Myocyte (in vitro differentiated cells): ENCODE data around the gene CLEC10A. TPM values are rescaled to one million over a fixed set of nuclear protein-coding genes. Genes with fewer than 3 reads are reported as not detected.

Experiments used
- DNase-seq: peaks from one replicate; pipeline ENCODE4 v3.0.0-alpha.2; 2012; ENCODE audit warnings: low read depth
- total RNA-seq: library from RNA; depleted of rRNA; stranded (reverse); fragments of >200 nt; gene quantifications from 2 replicates; pipeline ENCODE4 v1.2.3, GENCODE V29; 2014

CLEC10A gene
- total RNA-seq, 1 donor from 2014 or later: not detected

DNA sequence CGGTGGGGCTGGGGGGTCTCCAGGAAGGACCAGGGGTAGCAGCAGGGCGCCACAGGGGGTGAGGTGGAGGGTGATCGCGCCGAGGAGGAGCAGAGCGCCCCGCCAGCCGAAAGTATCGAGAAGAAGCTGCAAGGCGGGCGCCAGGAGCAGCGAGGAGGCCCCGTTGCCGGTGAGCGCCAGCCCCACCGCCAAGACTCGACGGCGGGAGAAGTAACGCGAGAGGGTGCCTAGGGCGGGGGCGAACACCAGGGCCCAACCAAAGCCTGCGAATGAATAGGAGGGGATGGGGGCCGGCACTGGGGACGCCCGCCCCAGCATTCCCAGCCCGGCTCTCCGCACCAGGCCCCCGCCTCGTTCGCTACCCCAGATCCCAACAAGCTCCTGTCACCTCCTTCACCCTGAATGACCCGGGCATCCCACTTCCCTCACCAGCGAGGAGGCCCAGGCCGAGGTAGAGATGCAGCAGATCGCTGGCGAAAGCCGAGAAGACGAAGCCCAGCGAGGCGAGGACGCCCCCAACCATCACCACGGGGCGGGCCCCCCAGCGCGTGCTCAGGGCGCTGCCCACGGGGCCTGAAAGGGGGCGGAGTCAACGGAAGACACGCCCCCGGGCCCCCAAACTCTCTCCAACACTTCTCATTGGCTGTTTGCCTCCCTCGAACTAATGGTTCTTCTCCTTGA, 37.4 kb downstream of the CLEC10A start:
- DNase-seq: no peak

DNA sequence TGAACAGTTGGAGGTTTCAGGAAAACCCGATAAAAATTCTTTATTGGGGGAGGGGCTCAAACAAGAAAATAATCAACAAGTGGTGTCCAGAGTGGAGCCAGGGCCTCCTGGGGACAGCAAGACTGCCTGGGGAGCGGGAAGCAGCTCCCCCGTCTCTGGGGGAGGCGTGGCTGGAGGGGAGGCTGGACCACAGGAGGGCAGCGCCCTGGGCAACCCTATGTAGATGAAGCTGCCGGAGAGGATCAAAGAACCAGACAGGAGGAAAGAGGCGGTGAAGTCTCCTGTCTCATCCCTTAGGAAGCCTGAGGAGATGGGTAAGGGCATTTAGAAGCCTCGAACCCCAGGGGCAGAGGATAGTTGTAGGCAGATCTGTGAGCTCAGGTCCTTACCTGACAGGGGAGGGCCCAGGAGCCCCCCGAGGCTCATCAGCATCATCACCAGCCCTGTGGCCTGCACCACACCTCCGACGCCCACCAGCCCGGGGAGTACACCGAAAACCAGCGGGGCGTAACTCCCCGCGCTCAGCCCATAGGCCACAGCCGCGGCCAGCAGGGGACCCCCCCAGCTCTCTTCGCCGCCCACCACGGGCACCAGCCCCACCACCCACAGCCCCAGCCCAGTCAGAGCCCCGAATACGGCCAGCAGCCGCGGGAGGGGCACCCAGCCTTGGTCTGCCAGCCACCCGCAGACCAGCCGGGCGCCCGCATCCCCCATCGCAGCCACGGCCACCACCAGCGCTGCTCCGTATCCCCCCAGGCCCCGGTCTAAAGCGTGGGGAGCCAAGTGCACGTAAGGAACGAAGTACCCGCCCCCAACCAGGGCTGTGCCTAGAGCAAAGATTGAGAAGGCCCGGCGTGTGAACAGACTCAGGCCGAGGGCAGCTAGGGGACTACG, 38.2 kb downstream of the CLEC10A start:
- no peak for DNase-seq

DNA sequence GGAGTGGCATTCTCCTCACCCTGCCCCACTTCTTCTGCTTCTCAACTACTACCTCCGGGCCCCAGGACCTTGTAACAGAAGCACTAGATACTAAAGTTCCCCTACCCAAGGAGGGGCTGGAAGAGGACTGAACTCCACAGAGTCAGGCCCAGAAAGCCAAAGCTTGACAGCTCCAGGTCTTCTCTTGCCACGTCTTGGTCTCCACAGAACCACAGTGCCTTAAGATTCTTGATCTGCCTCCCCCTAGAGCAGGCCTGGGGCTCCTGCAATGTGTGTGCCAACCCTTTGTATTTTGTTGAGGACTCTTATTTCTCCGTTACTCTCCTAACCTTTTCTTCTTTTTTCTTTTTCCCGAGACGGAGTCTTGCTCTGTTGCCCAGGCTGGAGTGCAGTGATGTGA, 40.2 kb downstream of the CLEC10A start:
- DNase-seq: no peak

DNA sequence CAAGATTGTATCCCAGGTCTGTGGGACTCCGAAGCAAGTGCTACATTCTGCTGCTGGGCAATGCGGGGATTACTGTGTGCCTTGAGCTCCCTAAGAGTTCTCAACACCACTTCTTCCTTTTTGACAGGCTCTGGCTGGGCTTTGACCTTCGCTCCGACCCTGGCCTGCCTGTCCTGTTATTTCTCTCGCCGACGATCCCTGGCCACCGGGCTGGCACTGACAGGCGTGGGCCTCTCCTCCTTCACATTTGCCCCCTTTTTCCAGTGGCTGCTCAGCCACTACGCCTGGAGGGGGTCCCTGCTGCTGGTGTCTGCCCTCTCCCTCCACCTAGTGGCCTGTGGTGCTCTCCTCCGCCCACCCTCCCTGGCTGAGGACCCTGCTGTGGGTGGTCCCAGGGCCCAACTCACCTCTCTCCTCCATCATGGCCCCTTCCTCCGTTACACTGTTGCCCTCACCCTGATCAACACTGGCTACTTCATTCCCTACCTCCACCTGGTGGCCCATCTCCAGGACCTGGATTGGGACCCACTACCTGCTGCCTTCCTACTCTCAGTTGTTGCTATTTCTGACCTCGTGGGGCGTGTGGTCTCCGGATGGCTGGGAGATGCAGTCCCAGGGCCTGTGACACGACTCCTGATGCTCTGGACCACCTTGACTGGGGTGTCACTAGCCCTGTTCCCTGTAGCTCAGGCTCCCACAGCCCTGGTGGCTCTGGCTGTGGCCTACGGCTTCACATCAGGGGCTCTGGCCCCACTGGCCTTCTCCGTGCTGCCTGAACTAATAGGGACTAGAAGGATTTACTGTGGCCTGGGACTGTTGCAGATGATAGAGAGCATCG, 41.8 kb downstream of the CLEC10A start:
- no peak for DNase-seq

DNA sequence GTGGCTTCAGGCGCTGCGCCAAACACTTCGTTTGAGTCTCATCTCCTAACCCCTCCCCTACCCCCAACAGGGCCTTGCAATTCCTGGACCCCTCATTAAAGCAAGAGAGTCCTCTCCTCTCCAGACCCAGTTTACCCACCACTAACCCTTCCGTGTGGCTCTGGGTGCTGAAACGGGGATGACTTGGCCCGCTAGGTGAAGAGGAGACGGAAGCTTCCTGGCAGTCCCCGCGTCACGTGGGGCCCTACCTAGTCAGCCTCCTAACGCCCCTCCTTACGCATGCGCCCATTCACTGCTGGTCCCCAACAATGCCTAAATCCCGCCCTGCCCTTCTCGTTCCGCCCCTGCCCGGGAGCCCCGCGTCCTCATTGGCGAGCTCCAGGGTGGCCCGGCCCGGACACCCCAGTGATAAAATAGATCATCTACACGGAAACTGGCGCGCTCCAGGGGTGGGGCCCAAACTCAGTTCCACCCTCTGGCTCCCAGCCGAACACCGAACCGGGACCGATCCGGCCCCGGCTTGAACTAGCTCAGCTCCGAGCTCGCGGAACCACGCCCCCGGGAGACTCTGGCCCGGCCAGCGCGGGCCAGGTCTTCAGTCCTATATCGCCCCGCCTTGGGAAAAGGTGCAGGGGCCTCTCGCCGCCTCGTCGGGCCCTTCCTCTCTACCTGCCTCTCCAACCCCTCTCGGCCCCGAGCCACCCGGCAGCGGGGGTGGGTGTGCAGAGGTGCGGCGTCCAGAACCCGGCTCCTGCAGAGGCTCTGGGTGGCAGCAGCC, 44.3 kb downstream of the CLEC10A start, which contains the start of gene SLC16A13:
SLC16A13 (plus strand) TSS at position 425 of the 778 bp plus-strand sequence. CDS start 368 bp downstream, outside the sequence.
- DNase-seq: peak; percentile 92

DNA sequence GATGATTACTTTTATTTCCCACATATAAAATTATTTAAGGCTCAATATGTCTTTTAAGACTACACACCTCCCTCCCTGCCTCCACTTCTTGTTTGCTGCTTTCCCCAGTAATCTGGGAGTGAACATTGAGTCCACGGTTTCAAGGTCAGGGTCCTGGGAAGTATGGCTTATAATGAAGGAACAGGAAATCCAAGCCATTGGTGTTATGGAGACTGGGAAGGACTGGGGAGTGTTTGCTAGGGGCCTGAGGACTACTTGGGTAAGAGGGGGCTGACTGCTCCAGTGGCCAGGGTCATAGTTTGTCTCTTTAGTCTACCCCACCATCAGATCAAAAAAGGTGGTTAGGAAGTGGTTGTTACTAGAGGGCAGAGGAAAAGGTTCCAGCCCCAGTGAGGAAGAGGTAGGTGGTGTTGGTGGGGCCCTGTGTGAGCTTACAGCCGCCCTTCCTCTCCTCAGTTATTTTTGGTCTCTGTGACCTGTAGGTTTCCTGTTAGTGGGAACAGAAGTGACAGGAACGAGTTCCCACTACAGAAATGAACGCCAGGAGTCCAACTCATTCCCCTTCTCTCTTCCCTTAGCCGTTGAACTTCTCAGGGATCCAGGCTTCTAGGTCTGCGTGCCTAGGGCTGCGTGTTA, 45.0 kb downstream of the CLEC10A start:
- DNase-seq: no peak

DNA sequence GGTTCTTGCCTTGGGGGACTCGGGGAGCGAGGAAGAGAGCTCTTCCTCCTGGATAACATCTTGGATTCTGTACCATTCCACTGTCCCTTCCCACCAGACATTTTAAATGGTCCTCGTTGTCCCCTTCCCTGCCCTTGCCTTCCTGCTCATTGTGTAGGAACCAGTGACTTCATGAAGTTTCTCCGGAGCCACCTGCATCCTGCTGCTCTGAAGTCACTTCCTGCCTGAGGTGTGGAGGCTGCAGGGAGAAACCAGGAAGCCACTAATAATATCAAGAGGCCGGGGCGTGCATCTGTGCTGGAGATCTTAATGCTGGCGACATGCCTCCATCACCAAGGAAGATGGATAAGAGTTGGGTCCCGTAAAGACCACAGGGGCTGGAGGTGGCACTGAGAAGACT, 50.4 kb downstream of the CLEC10A start:
- no peak for DNase-seq

DNA sequence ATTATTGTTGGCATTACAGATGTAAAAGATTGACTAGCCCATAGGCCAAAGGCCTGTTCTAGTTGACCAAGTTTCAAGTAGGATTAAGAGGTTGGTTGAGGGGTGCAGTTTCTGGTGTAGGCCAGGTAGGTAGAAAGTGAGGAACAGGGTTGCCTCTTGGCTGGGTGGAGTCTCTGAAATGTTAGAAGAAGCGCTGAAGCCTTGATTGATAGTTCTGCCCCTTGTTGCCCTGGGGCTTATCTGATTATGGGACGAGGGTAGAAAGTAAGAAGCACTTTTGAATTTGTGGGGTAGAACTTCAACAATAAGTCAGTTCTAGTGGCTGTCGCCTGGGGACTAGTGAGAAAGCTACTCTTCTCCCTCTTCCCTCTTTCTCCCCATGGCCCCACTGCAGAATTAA, 51.0 kb downstream of the CLEC10A start:
- no peak for DNase-seq

DNA sequence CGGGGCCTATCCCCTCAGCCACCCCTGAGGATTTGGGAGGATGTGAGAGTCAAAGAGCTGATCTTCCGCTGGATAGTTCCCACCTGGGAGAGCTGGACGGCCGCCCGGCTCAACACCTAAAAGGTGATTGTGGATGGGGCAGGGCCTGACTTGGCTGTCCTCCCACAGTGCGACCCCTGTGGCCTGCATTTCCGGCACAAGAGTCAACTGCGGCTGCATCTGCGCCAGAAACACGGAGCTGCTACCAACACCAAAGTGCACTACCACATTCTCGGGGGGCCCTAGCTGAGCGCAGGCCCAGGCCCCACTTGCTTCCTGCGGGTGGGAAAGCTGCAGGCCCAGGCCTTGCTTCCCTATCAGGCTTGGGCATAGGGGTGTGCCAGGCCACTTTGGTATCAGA, 52.7 kb downstream of the CLEC10A start:
- DNase-seq: no peak

DNA sequence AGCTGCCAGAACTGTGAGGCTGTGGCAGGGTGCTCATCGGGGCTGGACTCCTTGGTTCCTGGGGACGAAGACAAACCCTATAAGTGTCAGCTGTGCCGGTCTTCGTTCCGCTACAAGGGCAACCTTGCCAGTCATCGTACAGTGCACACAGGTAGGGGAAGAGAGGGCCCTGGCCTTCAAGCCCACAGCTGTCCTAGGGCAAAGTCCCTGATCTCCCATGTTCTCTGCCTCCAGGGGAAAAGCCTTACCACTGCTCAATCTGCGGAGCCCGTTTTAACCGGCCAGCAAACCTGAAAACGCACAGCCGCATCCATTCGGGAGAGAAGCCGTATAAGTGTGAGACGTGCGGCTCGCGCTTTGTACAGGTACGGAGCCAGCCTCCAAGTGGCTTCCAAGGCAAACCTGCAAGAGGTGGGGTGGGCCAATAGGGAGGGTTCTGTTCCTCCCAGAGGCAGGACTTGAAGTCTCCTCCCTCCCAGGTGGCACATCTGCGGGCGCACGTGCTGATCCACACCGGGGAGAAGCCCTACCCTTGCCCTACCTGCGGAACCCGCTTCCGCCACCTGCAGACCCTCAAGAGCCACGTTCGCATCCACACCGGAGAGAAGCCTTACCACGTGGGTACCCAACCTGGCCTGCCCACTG, 53.5 kb downstream of the CLEC10A start:
- DNase-seq: no peak

DNA sequence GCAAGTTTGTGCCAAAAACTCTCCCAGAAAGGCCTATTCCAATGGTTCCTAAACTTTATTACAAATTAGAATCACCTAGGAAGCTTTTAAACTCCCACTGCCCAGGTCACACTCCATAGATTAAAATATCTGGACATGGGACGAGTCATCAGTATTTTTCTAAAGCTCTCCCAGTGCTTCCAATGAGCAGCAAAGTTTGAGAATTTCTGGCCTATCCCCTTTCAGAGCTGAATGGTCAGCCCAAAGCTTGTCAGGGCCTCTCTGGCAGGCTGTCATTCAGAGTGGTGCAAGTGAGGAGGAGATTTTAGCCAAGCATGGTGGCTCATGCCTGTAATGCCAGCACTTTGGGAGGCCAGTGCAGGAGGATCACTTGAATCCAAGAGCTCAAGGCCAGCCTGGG, 54.8 kb downstream of the CLEC10A start:
- no peak for DNase-seq

Other genes with a start within 250 kb of the CLEC10A start
- not detected in 2 replicates for gene TEKT1, start 248.5 kb downstream of the CLEC10A start, total RNA-seq
- gene ALOX12, start 84.2 kb downstream of the CLEC10A start, total RNA-seq: not detected in 2 replicates
- 205 and 259 TPM in 2 replicates for gene RNASEK, start 67.6 kb downstream of the CLEC10A start, total RNA-seq
- not detected in 2 replicates for gene BCL6B, start 57.2 kb downstream of the CLEC10A start, total RNA-seq
- 0.10 and 0.75 TPM in 2 replicates for gene SLC16A13, start 44.2 kb downstream of the CLEC10A start, total RNA-seq
- 0.78 TPM in 1 of 2 replicates, not detected in the other for gene SLC16A11, start 36.2 kb downstream of the CLEC10A start, total RNA-seq
- gene ASGR2, start 34.6 kb upstream of the CLEC10A start, total RNA-seq: not detected in 2 replicates
- gene ASGR1, start 99.1 kb upstream of the CLEC10A start, total RNA-seq: 0.13 TPM in 1 of 2 replicates, not detected in the other
- gene DLG4, start 139.6 kb upstream of the CLEC10A start, total RNA-seq: 11.8 and 18.7 TPM in 2 replicates
- 659 and 702 TPM in 2 replicates for gene ACADVL, start 139.7 kb upstream of the CLEC10A start, total RNA-seq
- 71.0 and 80.5 TPM in 2 replicates for gene DVL2, start 154.3 kb upstream of the CLEC10A start, total RNA-seq
- gene PHF23, start 159.2 kb upstream of the CLEC10A start, total RNA-seq: 52.3 and 54.7 TPM in 2 replicates
- gene GABARAP, start 162.2 kb upstream of the CLEC10A start, total RNA-seq: 239 and 315 TPM in 2 replicates
- gene CTDNEP1, start 171.5 kb upstream of the CLEC10A start, total RNA-seq: 69.1 and 88.9 TPM in 2 replicates
- gene ELP5, start 172.0 kb upstream of the CLEC10A start, total RNA-seq: 75.1 and 81.8 TPM in 2 replicates
- gene CLDN7, start 182.2 kb upstream of the CLEC10A start, total RNA-seq: not detected in 2 replicates
- gene SLC2A4, start 201.5 kb upstream of the CLEC10A start, total RNA-seq: 20.0 and 28.3 TPM in 2 replicates
- gene YBX2, start 214.4 kb upstream of the CLEC10A start, total RNA-seq: 4.1 and 9.6 TPM in 2 replicates
- 510 and 518 TPM in 2 replicates for gene EIF5A, start 227.4 kb upstream of the CLEC10A start, total RNA-seq
- gene GPS2, start 235.1 kb upstream of the CLEC10A start, total RNA-seq: 92.2 and 95.8 TPM in 2 replicates
- 19.5 and 22.3 TPM in 2 replicates for gene NEURL4, start 249.1 kb upstream of the CLEC10A start, total RNA-seq